ENCODE measurements around the gene MATCAP1. TPM values are rescaled to one million over a fixed set of nuclear protein-coding genes. Genes with fewer than 3 reads are reported as not detected.

Gene MATCAP1
- total and polyA plus RNA-seq, 2 of the 13 experiments (the other 11 are each of a cell fraction or from before 2014, with no cell fraction given): 11.2 to 24.5 TPM

- TF ChIP-seq HNRNPK (IDR thresholded peaks at IDR 0.05; ENCODE audit: low read depth, low read length, poor library complexity, severe bottlenecking): peak; percentile 100
- 0 out of 2 replicates have a peak, but pooled peaks have one; percentile 62 for TF ChIP-seq ZBTB3 (CRISPR knock-in tag; IDR thresholded peaks at IDR 0.05; ENCODE audit: borderline replicate concordance, low read depth)
- peak; percentile 52; the same call in 1 of the 2 replicates for TF ChIP-seq ONECUT2 (CRISPR knock-in tag; IDR thresholded peaks at IDR 0.05)
- TF ChIP-seq ZNF609 (CRISPR knock-in tag; IDR thresholded peaks at IDR 0.05; ENCODE audit: borderline replicate concordance): peak; percentile 81
- peak; percentile 75; the same call in 1 of the 2 replicates for TF ChIP-seq TEAD2 (CRISPR knock-in tag; IDR thresholded peaks at IDR 0.05)
- TF ChIP-seq ZNF766 (CRISPR knock-in tag; IDR thresholded peaks at IDR 0.05; ENCODE audit: borderline replicate concordance): peak; percentile 95
- peak; percentile 21 to 70; a peak in 2 of 4 replicates for TF ChIP-seq EP300 (IDR thresholded peaks at IDR 0.05; ENCODE audit: low read depth in 2 of 2, low read length in 2 of 2)
- peak; percentile 72 for TF ChIP-seq EP300 (CRISPR knock-in tag; IDR thresholded peaks at IDR 0.05; ENCODE audit: borderline replicate concordance)
- TF ChIP-seq KAT8 (CRISPR knock-in tag; IDR thresholded peaks at IDR 0.05): peak; percentile 57; the same call in 1 of the 2 replicates
- TF ChIP-seq WIZ (CRISPR knock-in tag; IDR thresholded peaks at IDR 0.05): no peak
- TF ChIP-seq ZNF672 (CRISPR knock-in tag; IDR thresholded peaks at IDR 0.05): peak; percentile 70; the same call in 1 of the 2 replicates
- no peak for TF ChIP-seq SOX6 (IDR thresholded peaks at IDR 0.05)
- TF ChIP-seq SOX6 (CRISPR knock-in tag; IDR thresholded peaks at IDR 0.05): peak; percentile 73
- peak; percentile 80; the same call in 1 of the 2 replicates for TF ChIP-seq CREBL2 (CRISPR knock-in tag; IDR thresholded peaks at IDR 0.05; ENCODE audit: borderline replicate concordance)
- TF ChIP-seq RFX3 (CRISPR knock-in tag; IDR thresholded peaks at IDR 0.05): no peak
- 0 out of 2 replicates have a peak, but pooled peaks have one; percentile 36 for TF ChIP-seq TFAP4 (IDR thresholded peaks at IDR 0.05; ENCODE audit: borderline replicate concordance, low read depth)
- 0 out of 2 replicates have a peak, but pooled peaks have one; percentile 46 for TF ChIP-seq NFKBIZ (CRISPR knock-in tag; IDR thresholded peaks at IDR 0.05)
- TF ChIP-seq TOPORS (CRISPR knock-in tag; IDR thresholded peaks at IDR 0.05): peak; percentile 94
- peak; percentile 77; the same call in 1 of the 2 replicates for TF ChIP-seq MED13 (CRISPR knock-in tag; IDR thresholded peaks at IDR 0.05)
- TF ChIP-seq ZNF124 (CRISPR knock-in tag; IDR thresholded peaks at IDR 0.05): peak; percentile 81
- peak; percentile 95 for TF ChIP-seq ZNF160 (CRISPR knock-in tag; IDR thresholded peaks at IDR 0.05)
- TF ChIP-seq GLI4 (CRISPR knock-in tag; IDR thresholded peaks at IDR 0.05; ENCODE audit: borderline replicate concordance): peak; percentile 73; the same call in 1 of the 2 replicates
- TF ChIP-seq HNF4G (IDR thresholded peaks at IDR 0.05; ENCODE audit: borderline replicate concordance, low read depth, low read length): no peak
- peak; percentile 70; the same call in 1 of the 2 replicates for TF ChIP-seq HNF4G (CRISPR knock-in tag; IDR thresholded peaks at IDR 0.05; ENCODE audit: borderline replicate concordance, low read depth)
- TF ChIP-seq NR0B2 (CRISPR knock-in tag; IDR thresholded peaks at IDR 0.05): peak; percentile 96
- TF ChIP-seq HMG20B (CRISPR knock-in tag; conservative IDR thresholded peaks at IDR 0.05): peak; percentile 63; the same call in 1 of the 2 replicates
Observed at GRCh38 chr16:67164599-67165061, 19.1 kb downstream of the MATCAP1 start, which contains the start of gene HSF4 (continued).

All from HepG2 (cell line).